Epidermal melanocyte (primary cell): ENCODE data around the gene PDE6H.

ENCODE experiments used
- DNase-seq: peaks from one replicate; pipeline ENCODE4 v3.0.0; 2011; ENCODE audit warnings: low spot score; ENCODE audit not compliant: insufficient read length

Gene PDE6H

DNA sequence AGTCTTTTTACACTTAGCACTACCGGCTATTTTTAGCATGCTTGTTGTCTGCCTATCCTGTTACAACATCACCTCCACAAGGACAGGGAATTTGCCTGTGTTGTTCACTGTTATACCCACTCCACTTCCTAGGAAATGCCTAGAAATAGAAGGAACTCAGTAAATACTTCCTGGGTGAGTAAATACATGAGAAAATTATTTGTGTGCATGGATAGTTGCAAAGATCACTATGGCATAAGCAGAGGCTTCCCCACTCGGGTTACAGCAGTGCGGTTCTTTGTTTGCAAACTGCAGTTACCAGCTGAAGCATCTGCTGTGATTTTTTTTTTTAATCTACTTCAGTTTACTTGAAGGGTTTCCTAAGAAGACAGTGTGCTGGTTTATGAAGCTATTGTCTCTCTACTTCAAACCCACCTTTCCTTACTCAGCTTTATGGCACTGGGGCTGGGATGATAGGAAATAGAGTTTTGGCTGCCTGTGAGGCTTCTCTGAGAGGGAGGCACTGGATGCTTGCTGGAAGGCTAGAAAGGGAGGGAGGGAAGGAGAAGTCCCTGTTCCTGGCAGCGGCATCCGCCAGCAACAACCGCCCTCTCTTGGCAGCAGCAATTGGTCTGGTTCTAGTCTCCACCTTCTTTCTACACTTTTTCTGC lies 29.0 kb downstream of the PDE6H start:
- DNase-seq = no peak

GRCh38 chr12:15004421-15004820 lies 31.6 kb downstream of the PDE6H start:
- DNase-seq = no peak

GRCh38 chr12:15005064-15005463 lies 32.2 kb downstream of the PDE6H start:
- DNase-seq = no peak

DNA sequence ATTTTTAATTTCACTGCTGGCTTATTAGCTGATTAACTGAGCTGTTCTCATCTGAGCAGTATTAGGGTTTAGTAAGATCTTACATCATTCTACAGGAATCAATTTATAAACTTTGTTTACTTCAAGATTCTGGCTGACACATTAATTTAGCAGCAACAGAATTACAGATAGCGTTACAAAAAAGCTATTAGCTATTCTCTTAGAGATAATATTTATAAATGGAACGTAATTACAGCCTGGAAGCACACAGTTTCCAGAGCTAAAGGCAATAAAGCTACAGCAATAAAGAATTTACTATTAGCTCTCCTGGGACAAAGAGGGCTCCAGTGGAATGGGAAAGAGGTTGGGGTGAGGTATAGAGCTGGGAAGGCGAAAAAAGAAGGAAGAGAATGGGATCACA lies 34.7 kb downstream of the PDE6H start:
- no peak for DNase-seq

- no peak for DNase-seq
Observed at GRCh38 chr12:15011162-15011561, 38.3 kb downstream of the PDE6H start.

DNA sequence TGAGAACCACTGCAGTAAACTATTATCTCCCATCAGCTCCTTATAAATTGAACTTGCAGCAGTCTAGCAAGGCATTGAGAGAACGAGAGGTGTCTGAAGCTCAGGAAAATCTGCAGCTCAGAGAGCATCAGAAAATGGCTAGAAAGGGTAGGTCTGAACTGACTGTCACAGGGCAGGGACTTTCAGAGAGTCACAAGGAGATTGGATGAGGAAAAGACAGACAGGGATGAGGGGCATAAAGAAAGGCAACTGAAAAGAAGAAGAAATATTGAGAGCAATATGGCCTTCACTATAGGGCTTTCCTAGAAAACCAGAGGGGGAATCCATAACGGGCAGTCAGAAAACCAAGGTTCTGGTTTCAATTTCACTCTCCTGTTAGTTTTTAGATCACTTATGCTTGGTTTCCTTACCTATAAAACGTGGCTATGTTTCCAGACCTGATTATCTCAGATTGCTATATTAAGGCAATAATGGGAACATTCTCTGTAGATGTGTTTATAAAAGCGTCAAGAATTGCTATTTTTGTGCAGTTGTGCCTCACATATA lies 40.9 kb downstream of the PDE6H start:
- DNase-seq = no peak

DNA sequence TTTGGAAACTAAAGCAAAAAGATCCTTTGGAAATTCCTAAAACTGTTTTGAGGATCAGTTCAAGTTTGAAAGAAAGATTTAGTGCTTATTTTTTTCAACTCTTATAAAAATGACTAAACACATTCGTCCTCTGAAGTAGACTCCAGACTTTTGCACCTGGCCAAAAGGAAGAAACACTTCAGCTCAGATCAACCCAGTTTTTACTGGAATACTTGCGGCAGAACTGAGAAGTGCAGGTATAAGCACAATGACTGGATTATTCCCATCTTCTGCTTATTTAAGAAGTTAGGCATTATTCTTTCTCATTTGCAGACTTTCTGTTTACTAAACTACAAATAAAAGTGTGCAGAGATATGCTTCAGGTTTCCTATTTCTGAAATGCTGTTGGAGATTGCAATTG lies 41.9 kb downstream of the PDE6H start:
- no peak for DNase-seq

DNA sequence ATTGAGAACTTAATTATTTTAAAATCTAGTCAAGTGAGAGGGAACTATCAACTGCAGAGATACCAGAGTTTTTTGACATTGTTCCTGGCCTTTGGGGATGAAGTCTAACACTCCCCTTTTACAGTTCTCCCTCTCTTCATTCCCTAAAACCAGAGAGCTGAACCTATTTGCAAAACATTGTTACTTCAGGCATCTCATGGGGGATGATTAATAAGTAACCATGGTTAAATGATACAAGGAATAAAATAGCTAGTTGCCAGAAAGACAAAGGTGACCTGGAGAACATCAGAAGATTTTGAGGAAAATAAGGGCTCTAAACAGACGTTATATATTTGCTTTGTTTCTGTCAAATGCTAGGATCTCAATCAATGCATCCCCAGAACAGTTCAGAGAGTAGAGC lies 42.3 kb downstream of the PDE6H start:
- DNase-seq = no peak

DNA sequence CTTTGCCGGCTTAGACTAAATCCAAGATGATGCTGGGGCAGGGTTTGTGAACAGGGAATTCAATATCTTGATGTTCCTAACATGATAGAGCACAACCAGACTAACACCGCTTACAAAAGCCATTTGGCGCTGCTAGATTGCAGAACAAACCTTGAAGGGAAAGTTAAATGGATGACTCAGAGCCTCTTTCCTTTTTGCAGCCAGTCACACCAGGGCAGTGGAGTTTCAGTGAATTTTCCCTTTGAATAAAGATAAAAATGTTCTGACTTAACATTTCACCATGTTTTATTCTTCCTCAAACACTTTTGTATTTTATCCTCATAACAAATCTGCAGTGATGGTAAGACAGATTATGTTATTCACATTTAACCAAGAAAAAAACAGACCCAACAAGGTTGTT lies 47.3 kb downstream of the PDE6H start:
- DNase-seq = no peak
